ENCODE results near the gene SSR2. TPM values are rescaled to one million over a fixed set of nuclear protein-coding genes. Genes with fewer than 3 reads are reported as not detected.
A peak's percentile ranks its signal among the peaks of the same experiment; 100 is the strongest.

The SSR2 gene
- total RNA-seq, 4 donors from 2014 or later: 118 to 229 (median 137) TPM

- Histone ChIP-seq H3K36me3 (peaks cover 57 to 94% (median 90%) of the 10 kb centered on the region in 4 donors), H3K27ac (replicated peaks in 1 of 4) (peak overlapping the region; percentile 69 to 84 (median 78)), H3K4me1 (peaks cover 53 to 68% (median 58%) of the 10 kb centered on the region in 4 donors), H3K9me3 (no peaks in the 10 kb centered on the region), H3K4me3 (no peak overlapping the region), H3K27me3 (no peaks in the 10 kb centered on the region)
- no peak for DNase-seq (ENCODE audit: extremely low spot score)
- 64% methylated on average over 8 of the region's 18 CpGs for WGBS
- peak in 1 of 2 donors; percentile 11 for TF ChIP-seq POLR2AphosphoS5 (IDR thresholded peaks at IDR 0.05)
- TF ChIP-seq POLR2A (IDR thresholded peaks at IDR 0.05; ENCODE audit: low read depth): no peak
- TF ChIP-seq EP300 (IDR thresholded peaks at IDR 0.05): no peak
- TF ChIP-seq CTCF (IDR thresholded peaks at IDR 0.05): no peak
- intact Hi-C loops (cut with DNase I): no loop called here
Observed at GRCh38 chr1:155962599-155963211, 58.0 kb downstream of the SSR2 start.

- no peaks in the 10 kb centered on the region for H3K27me3 ChIP-seq
- peaks cover 64 to 100% (median 96%) of the 10 kb centered on the region in 4 donors for H3K36me3 ChIP-seq
- H3K27ac ChIP-seq (replicated peaks in 1 of 4): peak overlapping the region; percentile 69 to 84 (median 78)
- WGBS: 38% methylated on average over 13 of the region's 14 CpGs
- no peak for DNase-seq (ENCODE audit: extremely low spot score)
- TF ChIP-seq POLR2A (IDR thresholded peaks at IDR 0.05; ENCODE audit: low read depth) (no peak), POLR2AphosphoS5 (IDR thresholded peaks at IDR 0.05) (peak; percentile 75 to 80), CTCF (IDR thresholded peaks at IDR 0.05) (peak; percentile 48 to 66 (median 61)), EP300 (IDR thresholded peaks at IDR 0.05) (no peak)
- no peak overlapping the region for H3K4me3 ChIP-seq
- H3K9me3 ChIP-seq: no peaks in the 10 kb centered on the region
- intact Hi-C loops (cut with DNase I): loop anchor here (2.0 kb wide), 1 partner anchor 21 kb away; no protein-coding TSS in a partner anchor
- peaks cover 45 to 61% (median 50%) of the 10 kb centered on the region in 4 donors for H3K4me1 ChIP-seq
Observed at GRCh38 chr1:155961937-155962336, 58.8 kb downstream of the SSR2 start.

GRCh38 chr1:155960081-155960745 lies 60.5 kb downstream of the SSR2 start:
- WGBS: 45% methylated on average over 3 of the region's 3 CpGs
- no peak overlapping the region for H3K4me3 ChIP-seq
- H3K9me3 ChIP-seq: no peaks in the 10 kb centered on the region
- no peak for DNase-seq (ENCODE audit: extremely low spot score)
- peaks cover 33 to 43% (median 37%) of the 10 kb centered on the region in 4 donors for H3K4me1 ChIP-seq
- H3K36me3 ChIP-seq: peaks cover 70 to 100% (median 96%) of the 10 kb centered on the region in 4 donors
- no peak for TF ChIP-seq CTCF (IDR thresholded peaks at IDR 0.05)
- no peak for TF ChIP-seq POLR2AphosphoS5 (IDR thresholded peaks at IDR 0.05)
- TF ChIP-seq EP300 (IDR thresholded peaks at IDR 0.05): no peak
- no peak for TF ChIP-seq POLR2A (IDR thresholded peaks at IDR 0.05; ENCODE audit: low read depth)
- intact Hi-C loops (cut with DNase I): loop anchor here (2.0 kb wide), 1 partner anchor 23 kb away; no protein-coding TSS in a partner anchor
- H3K27me3 ChIP-seq: no peaks in the 10 kb centered on the region
- peak overlapping the region; percentile 69 to 84 (median 78) for H3K27ac ChIP-seq (replicated peaks in 1 of 4)

Other genes starting within 250 kb of the SSR2 start
- 10 to 100 TPM; 26.5 to 49.8 (median 28.3) TPM for gene GON4L, start 163.7 kb downstream of the SSR2 start, total RNA-seq
- gene SYT11, start 161.4 kb downstream of the SSR2 start, total RNA-seq: 10 to 100 TPM in 3 of 4 donors, 1 to 10 TPM in 1; 8.3 to 25.2 (median 20.3) TPM
- 10 to 100 TPM; 23.0 to 36.8 (median 32.3) TPM for gene RIT1, start 109.6 kb downstream of the SSR2 start, total RNA-seq
- 10 to 100 TPM; 25.8 to 41.5 (median 29.2) TPM for gene KHDC4, start 86.5 kb downstream of the SSR2 start, total RNA-seq
- not detected for gene RXFP4, start 79.3 kb downstream of the SSR2 start, total RNA-seq
- 100 to 1,000 TPM in 2 of 4 donors, 10 to 100 TPM in 2; 54.0 to 130 (median 91.8) TPM for gene ARHGEF2, start 42.4 kb downstream of the SSR2 start, total RNA-seq
- 10 to 100 TPM; 17.4 to 33.3 (median 26.0) TPM for gene UBQLN4, start 32.8 kb upstream of the SSR2 start, total RNA-seq
- 100 to 1,000 TPM in 1 of 4 donors, 10 to 100 TPM in 3; 59.3 to 106 (median 75.5) TPM for gene LAMTOR2, start 33.8 kb upstream of the SSR2 start, total RNA-seq
- gene RAB25, start 40.2 kb upstream of the SSR2 start, total RNA-seq: not detected
- gene MEX3A, start 61.5 kb upstream of the SSR2 start, total RNA-seq: 1 to 10 TPM in 1 of 4 donors, under 1 TPM in 3; under 0.01 to 1.6 (median 0.66) TPM
- gene LMNA, start 93.8 kb upstream of the SSR2 start, total RNA-seq: 100 to 1,000 TPM; 311 to 589 (median 380) TPM
- gene SEMA4A, start 132.6 kb upstream of the SSR2 start, total RNA-seq: 1 to 10 TPM; 1.7 to 4.1 (median 2.6) TPM
- 10 to 100 TPM in 3 of 4 donors, 1 to 10 TPM in 1; 8.3 to 18.2 (median 15.0) TPM for gene SLC25A44, start 173.2 kb upstream of the SSR2 start, total RNA-seq
- 10 to 100 TPM; 45.0 to 60.4 (median 50.2) TPM for gene PMF1, start 192.1 kb upstream of the SSR2 start, total RNA-seq
- gene BGLAP, start 221.2 kb upstream of the SSR2 start, total RNA-seq: 1 to 10 TPM in 1 of 4 donors, not detected in 3; 2.4 TPM
- gene PAQR6, start 227.1 kb upstream of the SSR2 start, total RNA-seq: 1 to 10 TPM; 2.2 to 2.9 (median 2.7) TPM

Data from esophagus muscularis mucosa (tissue), 4 donors.